HG03108 (cell line): ENCODE results near the gene TAS2R42.

Experiments
- ATAC-seq: cut with Tn5 transposase; IDR thresholded peaks from one replicate; pipeline ENCODE4 v1.9.1; 2021; ENCODE audit warnings: moderate library complexity; ENCODE audit not compliant: unreplicated experiment

The TAS2R42 gene, protein sequence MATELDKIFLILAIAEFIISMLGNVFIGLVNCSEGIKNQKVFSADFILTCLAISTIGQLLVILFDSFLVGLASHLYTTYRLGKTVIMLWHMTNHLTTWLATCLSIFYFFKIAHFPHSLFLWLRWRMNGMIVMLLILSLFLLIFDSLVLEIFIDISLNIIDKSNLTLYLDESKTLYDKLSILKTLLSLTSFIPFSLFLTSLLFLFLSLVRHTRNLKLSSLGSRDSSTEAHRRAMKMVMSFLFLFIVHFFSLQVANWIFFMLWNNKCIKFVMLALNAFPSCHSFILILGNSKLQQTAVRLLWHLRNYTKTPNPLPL

DNA sequence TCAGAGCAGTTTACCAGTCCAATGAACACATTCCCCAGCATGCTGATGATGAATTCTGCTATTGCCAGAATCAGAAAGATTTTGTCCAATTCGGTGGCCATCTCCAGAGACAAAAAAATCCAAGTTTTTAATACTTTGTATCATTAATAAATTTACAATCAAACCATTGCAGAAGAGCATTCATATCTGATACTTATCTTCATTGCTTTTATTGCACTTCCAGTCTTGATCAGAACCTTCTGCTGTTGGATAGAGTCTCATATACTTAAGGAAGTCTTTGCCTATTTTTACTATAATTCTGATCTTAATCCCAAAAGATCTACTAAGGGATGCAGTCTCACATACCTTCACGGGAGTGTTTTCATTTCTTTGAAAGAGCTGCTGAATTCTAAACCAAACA, at the start of gene TAS2R42:
TSS of gene TAS2R42 (minus strand) at position 101 of the 400 bp plus-strand sequence. CDS start at position 101, 0 bp downstream.
- ATAC-seq: no peak

- ATAC-seq: no peak
Measured at GRCh38 chr12:11233532-11233931, 46.8 kb upstream of the TAS2R42 start.

- ATAC-seq: peak; percentile 52
Measured at GRCh38 chr12:11228296-11228879, 41.7 kb upstream of the TAS2R42 start.

DNA sequence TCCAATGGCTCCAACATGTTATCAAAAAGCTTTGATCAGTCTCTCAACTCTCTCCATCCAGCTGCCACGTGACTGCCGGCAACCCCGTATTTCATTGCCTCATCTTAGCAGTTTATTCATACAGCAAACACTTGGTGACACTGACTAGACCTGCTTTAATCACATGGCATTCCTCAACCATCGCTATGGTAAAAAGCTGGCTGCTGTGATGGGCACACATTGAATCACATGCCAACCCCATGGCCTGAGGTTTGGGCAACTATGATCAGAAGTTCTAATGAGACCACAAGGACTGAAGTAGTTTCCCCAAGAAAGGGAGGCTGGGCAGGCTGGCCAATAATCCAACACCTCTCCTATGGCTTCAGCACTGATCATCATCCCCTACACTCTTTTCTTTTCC, 40.6 kb upstream of the TAS2R42 start:
- ATAC-seq: no peak

- no peak for ATAC-seq
Measured at GRCh38 chr12:11209113-11209512, 22.4 kb upstream of the TAS2R42 start.

- ATAC-seq: no peak
Measured at GRCh38 chr12:11204173-11204572, 17.4 kb upstream of the TAS2R42 start.

- no peak for ATAC-seq
Measured at GRCh38 chr12:11202811-11203210, 16.1 kb upstream of the TAS2R42 start.

DNA sequence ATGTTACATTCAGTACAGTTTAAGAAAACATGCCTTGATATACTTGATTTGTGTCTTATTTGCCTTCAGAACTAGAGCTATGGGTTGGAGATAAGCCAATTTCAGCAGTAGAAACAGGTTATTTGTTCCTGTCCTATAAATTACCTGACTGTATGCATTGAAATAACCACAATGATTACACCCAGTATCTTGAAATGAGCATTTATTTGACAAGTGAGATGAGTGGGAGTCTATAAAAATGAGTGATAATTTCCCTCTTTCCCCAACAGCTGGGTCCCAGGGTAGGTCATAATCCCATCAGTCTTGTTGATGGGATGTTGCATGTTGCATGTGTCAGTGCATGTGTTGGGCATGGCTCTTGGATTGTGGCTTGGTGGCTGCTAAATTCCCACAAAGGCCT, 3.7 kb downstream of the TAS2R42 start:
- ATAC-seq: no peak

DNA sequence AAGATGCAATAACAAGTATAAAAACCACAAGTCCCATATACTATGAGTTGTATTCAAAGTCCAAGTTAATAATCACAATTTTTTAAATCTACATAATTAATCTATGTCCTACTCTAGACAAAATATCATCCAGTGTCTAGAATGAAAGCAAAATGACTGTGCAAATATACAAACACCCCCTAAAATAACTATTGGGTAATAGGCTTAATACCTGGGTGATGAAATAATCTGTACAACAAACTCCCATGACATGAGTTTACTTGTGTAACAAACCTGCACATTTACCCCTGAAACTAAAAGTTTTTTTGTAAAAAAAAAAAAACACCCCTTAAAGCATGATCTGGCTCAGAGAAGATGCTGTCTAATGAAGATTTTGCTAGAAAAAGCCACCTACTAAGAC, 4.2 kb downstream of the TAS2R42 start:
- no peak for ATAC-seq

- ATAC-seq: no peak
Measured at GRCh38 chr12:11178250-11178649, 8.5 kb downstream of the TAS2R42 start.

DNA sequence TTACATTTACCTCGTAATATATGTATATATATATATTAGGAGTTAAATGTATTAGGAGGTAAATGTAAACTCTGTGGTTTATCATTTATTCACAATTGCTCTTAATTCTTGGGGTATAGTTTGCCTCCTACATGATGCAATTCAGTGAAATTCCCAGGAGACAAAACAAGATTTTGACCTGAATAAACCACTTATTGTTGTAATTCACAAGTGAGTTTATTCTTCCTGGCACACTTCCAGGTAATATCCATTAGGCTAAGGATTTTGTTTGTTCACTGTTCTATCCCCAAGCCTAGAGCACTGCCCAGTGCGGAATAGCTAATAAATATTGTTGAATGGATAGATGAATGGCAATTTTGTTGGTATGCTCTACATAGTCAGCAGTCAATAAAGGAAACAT, 12.7 kb downstream of the TAS2R42 start:
- no peak for ATAC-seq

DNA sequence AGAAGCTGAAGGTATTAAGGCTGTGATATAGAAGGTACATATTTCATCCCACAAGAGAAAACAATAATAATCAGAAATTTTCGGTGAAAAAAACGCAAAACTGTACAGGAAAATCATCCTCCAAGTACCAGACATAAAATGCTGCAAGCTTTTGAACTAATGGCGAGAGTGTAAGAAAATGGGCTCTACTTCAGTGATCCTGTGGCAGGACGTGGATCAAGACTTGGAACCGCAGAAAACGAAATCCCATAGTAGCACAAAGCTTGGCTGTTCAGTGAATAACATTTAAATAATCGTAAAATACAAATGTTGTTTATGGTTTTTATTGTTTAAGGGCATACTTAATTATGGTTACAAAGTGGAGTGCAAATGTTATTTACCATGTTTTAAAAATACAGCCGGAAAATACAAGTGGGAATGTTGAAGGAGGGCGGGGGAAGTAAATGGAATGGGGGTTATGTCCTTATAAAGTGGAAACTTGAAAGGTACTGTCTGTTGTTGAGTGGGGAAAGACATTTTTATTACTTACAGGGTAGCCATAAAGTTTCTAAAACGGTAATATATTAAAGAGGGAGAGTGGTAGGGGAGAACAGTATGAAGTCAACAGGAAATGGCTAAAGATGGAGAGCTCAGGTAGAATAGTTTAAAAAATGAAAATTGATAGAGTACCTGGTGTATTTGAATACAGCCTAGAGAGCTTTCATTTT, 14.6 kb downstream of the TAS2R42 start:
- ATAC-seq: no peak

DNA sequence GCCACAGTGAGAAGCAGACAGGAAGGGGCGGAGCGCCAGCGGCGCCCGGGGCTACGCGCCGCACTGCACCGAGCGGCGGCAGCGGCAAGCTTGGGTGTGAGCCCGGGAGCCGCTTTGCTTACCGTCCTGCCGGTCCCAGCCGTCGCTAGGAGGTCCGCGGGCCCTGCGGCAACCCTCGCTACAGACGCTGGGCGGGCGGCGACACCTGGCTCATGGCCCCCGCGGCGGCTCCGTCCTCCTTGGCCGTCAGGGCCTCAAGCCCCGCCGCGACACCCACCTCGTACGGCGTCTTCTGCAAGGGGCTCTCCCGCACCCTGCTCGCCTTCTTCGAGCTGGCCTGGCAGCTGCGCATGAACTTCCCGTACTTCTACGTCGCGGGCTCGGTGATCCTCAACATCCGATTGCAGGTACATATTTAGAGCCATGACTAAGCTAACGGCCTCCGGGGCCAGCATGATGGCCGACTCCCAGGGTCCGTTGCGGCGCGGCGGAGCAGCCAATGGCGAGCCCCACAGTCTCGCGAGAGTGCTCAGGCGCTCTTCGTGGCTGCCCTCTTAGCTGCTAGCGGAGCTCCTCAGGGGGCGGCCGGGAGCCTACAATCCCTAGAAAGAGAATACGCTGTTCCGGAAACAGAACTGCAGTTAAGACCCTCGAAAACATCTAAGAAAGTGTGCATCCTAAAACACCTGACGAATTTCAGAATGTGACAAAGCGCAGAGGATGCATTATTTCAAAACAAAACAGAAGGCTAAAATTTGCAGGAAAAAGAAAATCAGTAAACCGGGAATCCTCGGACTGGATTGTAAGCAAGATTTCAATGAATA, 15.4 kb downstream of the TAS2R42 start, which contains the start of gene SMIM10L1:
TSS of gene SMIM10L1 (plus strand) at position 50 of the 824 bp plus-strand sequence. CDS start at position 213, 163 bp downstream.
- peak; percentile 97 for ATAC-seq

- no peak for ATAC-seq
Measured at GRCh38 chr12:11170810-11171144, 16.0 kb downstream of the TAS2R42 start.

DNA sequence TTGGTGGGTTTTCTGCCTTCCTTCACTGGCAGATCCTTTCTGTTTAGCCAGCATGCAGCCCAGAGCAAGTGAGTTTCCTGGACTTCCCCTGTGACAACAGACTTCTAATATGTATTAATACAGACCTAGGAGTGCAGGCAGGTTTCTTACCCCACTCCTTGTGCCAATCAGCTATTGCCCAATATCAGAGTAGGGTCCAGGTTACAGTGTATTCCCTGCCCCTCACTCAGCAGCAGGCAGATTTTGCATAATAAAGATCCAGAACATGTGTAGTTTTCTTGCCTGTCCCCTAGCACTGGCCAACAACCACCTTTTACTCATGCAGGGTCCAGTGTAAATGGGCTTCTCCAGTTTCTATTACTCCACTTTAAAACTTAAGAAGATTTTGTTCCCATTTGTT, 20.4 kb downstream of the TAS2R42 start:
- ATAC-seq: no peak

- no peak for ATAC-seq
Measured at GRCh38 chr12:11164384-11164783, 22.4 kb downstream of the TAS2R42 start.

GRCh38 chr12:11162502-11162901, 24.2 kb downstream of the TAS2R42 start:
- ATAC-seq: no peak

DNA sequence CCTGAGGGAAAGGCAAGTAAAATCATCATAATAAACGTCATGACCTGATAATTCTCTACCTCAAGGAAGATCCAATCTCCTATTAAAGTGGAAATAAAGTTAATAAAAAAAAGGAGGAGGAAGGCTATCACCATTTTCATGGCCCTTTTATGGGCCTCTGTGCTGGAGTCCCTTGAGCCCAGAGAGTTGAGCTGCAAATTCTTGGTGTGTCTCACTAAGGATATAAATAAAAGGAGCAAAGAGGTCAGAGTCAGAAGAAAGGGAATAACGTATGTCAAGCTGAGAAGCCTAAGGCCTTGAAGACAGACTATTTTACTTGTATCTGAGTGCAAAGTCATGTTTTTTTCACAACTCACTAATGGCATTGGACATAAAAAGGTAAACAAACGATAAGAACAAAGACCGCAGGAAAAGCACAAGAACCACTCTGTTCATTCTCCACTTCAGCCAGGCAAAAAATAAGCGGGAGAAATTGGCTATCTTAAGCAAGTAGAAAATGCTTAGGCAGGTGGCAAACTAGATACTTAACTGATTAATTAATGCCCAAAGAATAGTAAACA, 27.8 kb downstream of the TAS2R42 start:
- ATAC-seq: no peak

DNA sequence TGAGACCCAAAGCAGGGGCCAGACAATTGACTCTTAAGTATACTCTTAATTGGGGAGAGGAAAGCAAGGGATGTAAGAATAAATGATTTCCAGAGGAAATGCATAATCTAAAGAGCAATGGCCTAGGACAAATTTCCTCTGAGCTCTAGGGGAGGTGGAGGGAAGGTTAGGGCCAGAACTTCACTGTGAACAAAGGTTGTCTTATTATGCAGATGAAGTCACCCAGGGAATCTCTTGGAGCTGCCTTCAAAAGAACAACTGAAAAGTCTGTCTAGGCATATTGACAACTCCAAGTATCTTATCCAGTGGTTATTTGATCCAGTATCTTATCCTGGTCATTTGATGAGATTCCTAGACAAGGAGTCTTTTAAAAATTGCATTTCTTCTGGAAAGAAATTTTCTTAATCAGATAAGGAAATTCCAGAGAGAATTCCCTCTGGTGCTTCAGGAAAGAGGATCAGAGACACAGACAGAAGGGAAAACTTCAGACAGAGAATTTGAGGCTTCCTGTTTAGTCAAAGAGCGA, 32.3 kb downstream of the TAS2R42 start:
- ATAC-seq: no peak

GRCh38 chr12:11152725-11153124, 34.0 kb downstream of the TAS2R42 start:
- no peak for ATAC-seq

DNA sequence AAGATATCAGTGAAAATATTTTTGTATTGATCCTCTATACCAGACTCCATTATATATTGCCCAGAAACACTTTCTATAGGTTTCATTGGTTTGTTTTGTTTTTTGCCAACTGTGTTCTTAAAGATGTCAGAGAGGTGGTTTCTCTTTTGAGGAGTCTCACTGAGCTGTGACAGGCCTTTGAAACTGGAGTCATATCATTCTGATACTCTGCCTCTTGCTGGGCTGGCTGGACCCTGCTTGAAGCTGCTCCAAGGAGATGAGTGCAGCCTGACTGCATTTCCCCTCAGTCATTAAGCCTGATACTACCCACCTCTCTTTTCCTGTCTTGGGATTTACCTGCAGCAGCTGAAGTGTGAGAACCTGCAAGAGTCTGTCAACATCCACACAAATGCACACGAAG, 35.9 kb downstream of the TAS2R42 start:
- no peak for ATAC-seq
